H1 (cell line): Measurements from ENCODE around the gene TRMT10B. TPM values are rescaled to one million over a fixed set of nuclear protein-coding genes. Genes with fewer than 3 reads are reported as not detected.

Experiments
- CTCF ChIA-PET: fragments of 300-600 bp; sonication (Branson Sonifier 250); formaldehyde crosslinking; loops from one replicate; lab custom pipeline; 2021; ENCODE audit not compliant: partially characterized antibody; lab: Charles Lee
- POLR2A ChIA-PET: fragments of 300-600 bp; sonication (Branson Sonifier 250); formaldehyde crosslinking; loops from one replicate; lab custom pipeline; 2021; ENCODE audit warnings: inconsistent platforms; ENCODE audit not compliant: partially characterized antibody; lab: Charles Lee
- DNase-seq, 2 experiments: peaks; one replicate each; pipeline versions ENCODE4 v3.0.0 to v3.0.0-alpha.2; 2010 to 2022; ENCODE audit warnings: low spot score in 2 of 2, low read depth in 1 of 2, mixed read lengths in 1 of 2
- FAIRE-seq: peaks from 2 replicates; lab custom pipeline; 2011; peaks lifted over from hg19 to GRCh38; lab: Jason Lieb, UNC
- H2AFZ ChIP-seq: 2 replicates; pipeline ENCODE4 v1.8.1; 2012; ENCODE audit warnings: low read length, inconsistent platforms
- H2AK5ac ChIP-seq: 2 replicates; pipeline ENCODE4 v1.6.1; 2013; ENCODE audit warnings: low read depth, low read length
- H2BK120ac ChIP-seq: replicated peaks from 2 replicates; pipeline ENCODE3; 2013; ENCODE audit warnings: low read depth, low read length, inconsistent platforms
- H2BK12ac ChIP-seq: 2 replicates; pipeline ENCODE4 v1.6.1; 2013; ENCODE audit warnings: low read depth, low read length
- H2BK15ac ChIP-seq: 2 replicates; pipeline ENCODE4 v1.6.1; 2013; ENCODE audit warnings: low read length
- H2BK20ac ChIP-seq: 2 replicates; pipeline ENCODE4 v1.6.1; 2013; ENCODE audit warnings: low read length
- H2BK5ac ChIP-seq: 2 replicates; pipeline ENCODE4 v1.6.1; 2013; ENCODE audit warnings: low read depth, low read length
- H3K14ac ChIP-seq: 2 replicates; pipeline ENCODE4 v1.6.1; 2013; ENCODE audit warnings: inconsistent platforms; ENCODE audit not compliant: insufficient read length
- H3K18ac ChIP-seq: 2 replicates; pipeline ENCODE4 v1.6.1; 2013; ENCODE audit warnings: low read length; ENCODE audit errors: extremely low read depth
- H3K23ac ChIP-seq: 2 replicates; pipeline ENCODE4 v1.6.1; 2013; ENCODE audit warnings: inconsistent platforms; ENCODE audit not compliant: insufficient read length
- H3K23me2 ChIP-seq: 2 replicates; pipeline ENCODE4 v1.6.1; 2013; ENCODE audit warnings: low read depth, low read length
- H3K27ac ChIP-seq: 2 replicates; pipeline ENCODE4 v1.6.1; 2011; ENCODE audit warnings: low read depth, low read length, inconsistent platforms
- H3K27me3 ChIP-seq, 4 experiments: replicated peaks in 1 of 4; 1 replicate in 1 of 4; 2 replicates in 3 of 4; pipeline versions ENCODE4 v1.6.1 to v1.8.1; 2011 to 2013; ENCODE audit warnings: low read length in 3 of 4, mild to moderate bottlenecking in 3 of 4, inconsistent platforms in 2 of 4, mixed read lengths in 2 of 4, moderate library complexity in 1 of 4; ENCODE audit not compliant: control insufficient read depth in 3 of 4, insufficient read depth in 3 of 4; ENCODE audit errors: extremely low read depth in 1 of 4
- H3K36me3 ChIP-seq, 4 experiments: 2 replicates each; pipeline versions ENCODE4 v1.6.1 to v1.8.1; 2011 to 2013; ENCODE audit warnings: mild to moderate bottlenecking in 4 of 4, low read length in 3 of 4, moderate library complexity in 2 of 4, control low read depth in 1 of 4, inconsistent platforms in 1 of 4; ENCODE audit not compliant: insufficient read depth in 4 of 4, control insufficient read depth in 2 of 4
- H3K4ac ChIP-seq: replicated peaks from 2 replicates; pipeline ENCODE3; 2013; ENCODE audit warnings: low read length, low read depth, mixed read lengths, inconsistent platforms; ENCODE audit not compliant: insufficient read length
- H3K4me1 ChIP-seq, 4 experiments: replicated peaks in 1 of 4; 1 replicate in 1 of 4; 2 replicates in 3 of 4; pipeline versions ENCODE4 v1.6.1 to v1.8.1; 2011 to 2013; ENCODE audit warnings: low read length in 3 of 4, inconsistent platforms in 2 of 4, mixed read lengths in 1 of 4; ENCODE audit not compliant: insufficient read depth in 4 of 4, control insufficient read depth in 3 of 4
- H3K4me2 ChIP-seq, 2 experiments: 2 replicates each; pipeline versions ENCODE4 v1.6.1 to v1.8.1; 2011 to 2013; ENCODE audit warnings: low read depth in 2 of 2, low read length in 2 of 2, control low read depth in 1 of 2, inconsistent platforms in 1 of 2, mild to moderate bottlenecking in 1 of 2; ENCODE audit not compliant: insufficient read depth in 1 of 2
- H3K4me3 ChIP-seq, 4 experiments: fragments of 200-600, 300-600 bp in 1 of 4; sonication (generic), shearing (Covaris generic), sonication (Bioruptor Twin) in 1 of 4; 2 replicates each; pipeline versions ENCODE4 v1.5.1 to v1.8.1; 2011 to 2016; ENCODE audit warnings: low read length in 4 of 4, low read depth in 3 of 4, control low read depth in 2 of 4, inconsistent platforms in 2 of 4, mild to moderate bottlenecking in 2 of 4, mixed read lengths in 1 of 4, moderate library complexity in 1 of 4; ENCODE audit not compliant: insufficient read depth in 2 of 4; ENCODE audit errors: extremely low read depth in 1 of 4
- H3K56ac ChIP-seq: replicated peaks from 2 replicates; pipeline ENCODE3; 2013; ENCODE audit warnings: low read depth, mild to moderate bottlenecking, mixed read lengths, low read length, inconsistent platforms; ENCODE audit not compliant: insufficient read length
- H3K79me1 ChIP-seq: 2 replicates; pipeline ENCODE4 v1.6.1; 2013; ENCODE audit warnings: low read depth, low read length, control low read depth
- H3K79me2 ChIP-seq, 2 experiments: 2 replicates each; pipeline versions ENCODE4 v1.6.1 to v1.8.1; 2012 to 2013; ENCODE audit warnings: low read length in 2 of 2, mild to moderate bottlenecking in 2 of 2, inconsistent platforms in 1 of 2; ENCODE audit not compliant: insufficient read depth in 2 of 2, control insufficient read depth in 1 of 2
- H3K9ac ChIP-seq, 4 experiments: replicated peaks in 1 of 4; 1 replicate in 1 of 4; 2 replicates in 3 of 4; pipeline versions ENCODE4 v1.6.1 to v1.8.1; 2011 to 2013; ENCODE audit warnings: low read depth in 3 of 4, low read length in 3 of 4, control low read depth in 2 of 4, mild to moderate bottlenecking in 2 of 4, moderate library complexity in 2 of 4, inconsistent platforms in 1 of 4; ENCODE audit errors: extremely low read depth in 1 of 4
- H3K9me3 ChIP-seq, 2 experiments: 2 replicates each; pipeline versions ENCODE4 v1.6.1 to v1.8.1; 2012 to 2013; ENCODE audit warnings: mild to moderate bottlenecking in 2 of 2, moderate library complexity in 2 of 2, control low read depth in 1 of 2, inconsistent platforms in 1 of 2, low read depth in 1 of 2, low read length in 1 of 2, mixed read lengths in 1 of 2; ENCODE audit not compliant: insufficient read depth in 2 of 2
- H4K20me1 ChIP-seq, 2 experiments: replicated peaks in 1 of 2; 2 replicates each; pipeline versions ENCODE3 to v1.8.1; 2011 to 2013; ENCODE audit warnings: inconsistent platforms in 2 of 2, low read length in 2 of 2, mild to moderate bottlenecking in 1 of 2; ENCODE audit not compliant: insufficient read depth in 2 of 2, control insufficient read depth in 1 of 2
- H4K5ac ChIP-seq: 2 replicates; pipeline ENCODE4 v1.6.1; 2013; ENCODE audit warnings: low read length, low read depth, mixed read lengths, inconsistent platforms; ENCODE audit not compliant: insufficient read length
- H4K8ac ChIP-seq: 2 replicates; pipeline ENCODE4 v1.8.0; 2013; ENCODE audit warnings: mild to moderate bottlenecking, moderate library complexity, low read length, inconsistent platforms; ENCODE audit not compliant: insufficient read depth; ENCODE audit errors: extremely low read depth
- H4K91ac ChIP-seq: replicated peaks from 2 replicates; pipeline ENCODE3; 2013; ENCODE audit warnings: low read length, mixed read lengths, inconsistent platforms; ENCODE audit not compliant: insufficient read length
- CEBPB ChIP-seq: IDR thresholded peaks from 2 replicates; pipeline ENCODE4 v1.6.1; 2012; ENCODE audit warnings: low read depth, low read length
- JUND ChIP-seq: IDR thresholded peaks from 2 replicates; pipeline ENCODE4 v1.6.1; 2011; ENCODE audit warnings: mild to moderate bottlenecking, improper control_type of control experiment, low read length
- RFX5 ChIP-seq: IDR thresholded peaks from 2 replicates; pipeline ENCODE4 v1.6.1; 2011; ENCODE audit warnings: low read depth, low read length, improper control_type of control experiment, borderline replicate concordance
- WGBS, 2 experiments: shearing (Covaris generic) in 1 of 2; methylation state at CpG; one replicate each; pipeline versions ENCODE4 v1.1.6 to v1.1.7; 2013 to 2015; ENCODE audit warnings: low lambda C conversion rate in 2 of 2, mixed read lengths in 2 of 2, inconsistent platforms in 1 of 2, low coverage in 1 of 2, missing lambda C conversion rate in 1 of 2; ENCODE audit not compliant: insufficient replicate concordance in 2 of 2, insufficient coverage in 1 of 2, insufficient read length in 1 of 2; ENCODE audit errors: extremely low coverage in 1 of 2, missing lambda C conversion rate in 1 of 2; 5-methylcytosine and 5-hydroxymethylcytosine counted together
- polyA plus RNA-seq, 7 experiments: library from polyadenylated mRNA; depleted of rRNA in 3 of 7; stranded (reverse) in 5 of 7; unstranded in 2 of 7; fragments of >200 nt in 5 of 7; fragments of 200-250 nt in 2 of 7; gene quantifications; 1 replicate in 5 of 7; 2 replicates in 1 of 7; 4 replicates in 1 of 7; pipeline versions ENCODE4 v1.2.1 to v1.2.3, GENCODE V29; 2011 to 2013; ENCODE audit warnings: missing spikeins in 2 of 7, mixed read lengths in 2 of 7
- total RNA-seq: library from RNA; stranded (reverse); fragmentation: NEBNext Ultra II Directional; extraction: Animal tissue kit (Norgen Biotek cat#: 25700); gene quantifications from 2 replicates; pipeline ENCODE4 v1.2.1, GENCODE V29; 2021

The TRMT10B gene
- total and polyA plus RNA-seq, 2 of the 8 experiments (the other 6 are each of a cell fraction or from before 2014, with no cell fraction given), result 2.4 to 4.5 TPM

DNA sequence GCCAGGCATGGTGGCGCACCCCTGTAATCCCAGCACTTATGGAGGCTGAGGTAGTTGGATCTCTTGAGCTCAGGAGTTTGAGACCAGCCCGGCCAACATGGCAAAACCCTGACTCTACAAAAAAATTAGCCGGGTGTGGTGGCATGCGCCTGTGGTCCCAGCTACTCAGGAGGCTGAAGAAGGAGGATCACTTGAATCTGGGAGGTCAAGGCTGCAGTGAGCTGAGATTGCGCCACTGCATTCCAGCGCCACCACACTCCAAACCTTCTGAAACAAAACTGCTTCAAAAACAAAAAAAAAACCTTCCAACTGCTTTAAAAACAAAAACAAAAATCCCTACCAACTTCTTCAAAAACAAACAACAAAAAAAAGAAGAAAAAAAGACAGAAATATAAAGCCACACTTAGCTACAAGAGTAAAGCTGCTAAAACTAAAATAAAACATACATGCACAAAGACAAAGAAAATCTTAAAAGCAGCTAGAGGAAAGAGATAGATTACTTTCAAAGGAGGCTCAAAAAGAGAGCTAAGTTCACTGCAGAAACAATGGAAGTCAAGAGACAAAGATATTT, 58.4 kb downstream of the TRMT10B start:
- no peaks in the 10 kb centered on the region for H3K9me3 ChIP-seq
- no peak overlapping the region for H2BK5ac ChIP-seq
- no peak overlapping the region for H3K4me2 ChIP-seq
- WGBS, 2 experiments, result 94% methylated on average over 6 of the region's 6 CpGs; no CpG with 5 or more reads in 1 of the 2 experiments
- H2AK5ac ChIP-seq, result no peak overlapping the region
- no peak overlapping the region for H2AFZ ChIP-seq
- H3K79me1 ChIP-seq, result no peaks in the 10 kb centered on the region; the same call in 1 of the 2 replicates
- POLR2A ChIA-PET, result interaction anchor here (0.7 to 3.3 kb wide), 3 partner anchors 11 to 47 kb away, joined by 3 to 11 read pairs (median 3); partner anchors contain the start of genes DCAF10 and EXOSC3
- TF ChIP-seq RFX5 (no peak), JUND (no peak), CEBPB (0 out of 2 replicates have a peak, but pooled peaks have one; percentile 10)
- FAIRE-seq, result no peak
- no peaks in the 10 kb centered on the region for H3K36me3 ChIP-seq
- H3K4ac ChIP-seq, result no peak overlapping the region
- H2BK20ac ChIP-seq, result no peak overlapping the region
- H3K23me2 ChIP-seq, result no peaks in the 10 kb centered on the region
- no peak overlapping the region for H2BK15ac ChIP-seq
- H3K9ac ChIP-seq, result no peak overlapping the region
- no peaks in the 10 kb centered on the region for H3K27me3 ChIP-seq
- CTCF ChIA-PET, result interaction anchor here (1.1 kb wide), 1 partner anchor 19 kb away, joined by 3 read pairs; no protein-coding TSS in a partner anchor
- H4K91ac ChIP-seq, result no peak overlapping the region
- H4K20me1 ChIP-seq, result no peaks in the 10 kb centered on the region
- H3K23ac ChIP-seq, result no peak overlapping the region
- no peak overlapping the region for H3K4me3 ChIP-seq
- no peak overlapping the region for H2BK12ac ChIP-seq
- H3K14ac ChIP-seq, result no peak overlapping the region
- DNase-seq, result no peak
- no peak overlapping the region for H3K27ac ChIP-seq
- no peak overlapping the region for H4K5ac ChIP-seq
- H4K8ac ChIP-seq, result no peak overlapping the region
- H3K18ac ChIP-seq, result no peak overlapping the region
- H3K79me2 ChIP-seq, result no peaks in the 10 kb centered on the region
- H3K56ac ChIP-seq, result no peak overlapping the region
- no peaks in the 10 kb centered on the region for H3K4me1 ChIP-seq
- no peak overlapping the region for H2BK120ac ChIP-seq
